Tibial artery (tissue), 4 donors: ENCODE measurements around the gene IREB2.
A peak's percentile ranks its signal among the peaks of the same experiment; 100 is the strongest.
"Not testable (repeated sequence)": the region's sequence is repeated elsewhere in the genome, so short reads cannot be mapped to it uniquely, and the experiment has no call there.

Experiments used
- DNase-seq, 2 donors: peaks; one replicate each; pipeline ENCODE4 v3.0.0-alpha.2; 2019
- H3K27ac ChIP-seq, 2 donors: fragments of 200-600 bp; sonication (generic) in 1 of 2; 1 replicate in 1 of 2; 2 replicates in 1 of 2; pipeline ENCODE4 v1.5.1; 2018 to 2019; ENCODE audit warnings: mild to moderate bottlenecking in 1 of 2
- H3K27me3 ChIP-seq, 2 donors: fragments of 200-600 bp; sonication (generic) in 1 of 2; one replicate each; pipeline versions ENCODE4 v1.5.1 to v1.6.0; 2016 to 2019
- H3K36me3 ChIP-seq, 3 donors: fragments of 200-600 bp; sonication (generic) in 2 of 3; one replicate each; pipeline ENCODE4 v1.5.1; 2016 to 2019; ENCODE audit warnings: mild to moderate bottlenecking in 2 of 3
- H3K4me1 ChIP-seq, 4 donors: fragments of 200-600 bp; sonication (generic) in 2 of 4; 1 replicate in 3 of 4; 2 replicates in 1 of 4; pipeline ENCODE4 v1.5.1; 2016 to 2019
- H3K4me3 ChIP-seq, 2 donors: fragments of 200-600 bp; sonication (generic) in 1 of 2; 1 replicate in 1 of 2; 2 replicates in 1 of 2; pipeline ENCODE4 v1.5.1; 2018 to 2019; ENCODE audit warnings: mild to moderate bottlenecking in 2 of 2
- H3K9me3 ChIP-seq, 3 donors: fragments of 200-600 bp; sonication (generic) in 1 of 3; one replicate each; pipeline ENCODE4 v1.5.1; 2016 to 2019
- CTCF ChIP-seq, 2 experiments: fragments of 200-600 bp in 1 of 2; fragments of 450-650 bp in 1 of 2; IDR thresholded peaks; one replicate each; pipeline ENCODE4 v1.5.1; 2017 to 2019; ENCODE audit warnings: antibody characterized with exemption in 2 of 2, mild to moderate bottlenecking in 1 of 2, moderate library complexity in 1 of 2
- intact Hi-C: fragments of 100-400 bp; cut with DNase I; formaldehyde crosslinking; loops from one replicate; pipeline ENCODE4 v1.15.0; 2023; ENCODE audit warnings: low total_unique reads

The IREB2 gene

GRCh38 chr15:78399091-78399490 is 38.9 kb upstream of the IREB2 start:
- peaks cover 0 to 36% of the 10 kb centered on the region in 2 donors for H3K27me3 ChIP-seq
- H3K9me3 ChIP-seq = no peaks in the 10 kb centered on the region
- intact Hi-C loops = no loop called here
- no peaks in the 10 kb centered on the region for H3K4me1 ChIP-seq
- H3K4me3 ChIP-seq = no peak overlapping the region
- no peak overlapping the region for H3K27ac ChIP-seq
- H3K36me3 ChIP-seq = no peaks in the 10 kb centered on the region
- peak in 1 of 2 donors; percentile 9 for DNase-seq
- TF ChIP-seq CTCF (IDR thresholded peaks at IDR 0.05) = no peak

GRCh38 chr15:78402061-78402610 is 35.9 kb upstream of the IREB2 start:
- Histone ChIP-seq H3K27me3 (peaks cover 0 to 36% of the 10 kb centered on the region in 2 donors), H3K4me3 (no peak overlapping the region), H3K36me3 (no peaks in the 10 kb centered on the region), H3K4me1 (no peaks in the 10 kb centered on the region), H3K9me3 (no peaks in the 10 kb centered on the region), H3K27ac (no peak overlapping the region)
- DNase-seq = no peak
- intact Hi-C loops = no loop called here
- no peak for TF ChIP-seq CTCF (IDR thresholded peaks at IDR 0.05)

- Histone ChIP-seq H3K4me3 (no peak overlapping the region), H3K9me3 (no peaks in the 10 kb centered on the region), H3K27me3 (peaks cover 0 to 36% of the 10 kb centered on the region in 2 donors), H3K27ac (no peak overlapping the region), H3K36me3 (no peaks in the 10 kb centered on the region), H3K4me1 (no peaks in the 10 kb centered on the region)
- no peak for DNase-seq
- intact Hi-C loops = no loop called here
- TF ChIP-seq CTCF (IDR thresholded peaks at IDR 0.05) = no peak
Measured at GRCh38 chr15:78404125-78404524, 33.9 kb upstream of the IREB2 start.

GRCh38 chr15:78404796-78405195 is 33.2 kb upstream of the IREB2 start:
- H3K27me3 ChIP-seq = peaks cover 0 to 36% of the 10 kb centered on the region in 2 donors
- H3K9me3 ChIP-seq, DNase-seq, intact Hi-C loops, H3K27ac ChIP-seq, H3K4me3 ChIP-seq, H3K36me3 ChIP-seq, H3K4me1 ChIP-seq: not testable (repeated sequence)

GRCh38 chr15:78405336-78405924 is 32.6 kb upstream of the IREB2 start:
- H3K27me3 ChIP-seq = peaks cover 0 to 36% of the 10 kb centered on the region in 2 donors
- H3K9me3 ChIP-seq = no peaks in the 10 kb centered on the region
- no peaks in the 10 kb centered on the region for H3K4me1 ChIP-seq
- no peak overlapping the region for H3K4me3 ChIP-seq
- no peak for TF ChIP-seq CTCF (IDR thresholded peaks at IDR 0.05)
- no peak overlapping the region for H3K27ac ChIP-seq
- intact Hi-C loops = no loop called here
- no peak for DNase-seq
- no peaks in the 10 kb centered on the region for H3K36me3 ChIP-seq

GRCh38 chr15:78406016-78406585 is 31.9 kb upstream of the IREB2 start:
- no peaks in the 10 kb centered on the region for H3K9me3 ChIP-seq
- intact Hi-C loops = no loop called here
- no peak overlapping the region for H3K27ac ChIP-seq
- H3K36me3 ChIP-seq = no peaks in the 10 kb centered on the region
- H3K27me3 ChIP-seq = peaks cover 0 to 36% of the 10 kb centered on the region in 2 donors
- H3K4me3 ChIP-seq = no peak overlapping the region
- no peak for TF ChIP-seq CTCF (IDR thresholded peaks at IDR 0.05)
- DNase-seq = no peak
- no peaks in the 10 kb centered on the region for H3K4me1 ChIP-seq
